ENCODE data around the gene FCN2.

Gene FCN2

GRCh38 chr9:134880484-134881312 lies at the start of gene FCN2:
Gene FCN2, plus strand, starts transcription at chr9:134880810. Its CDS starts 12 bp downstream, at chr9:134880822.
- DNase-seq (ENCODE audit: low read depth in 1 of 2, low spot score in 1 of 2): no peak

GRCh38 chr9:134830926-134831720 lies 49.5 kb upstream of the FCN2 start:
- no peak for DNase-seq (ENCODE audit: low read depth in 1 of 2, low spot score in 1 of 2)

GRCh38 chr9:134832471-134832870 lies 48.1 kb upstream of the FCN2 start:
- no peak for DNase-seq (ENCODE audit: low read depth in 1 of 2, low spot score in 1 of 2)

- no peak for DNase-seq (ENCODE audit: low read depth in 1 of 2, low spot score in 1 of 2)
Measured at GRCh38 chr9:134833294-134833880, 47.2 kb upstream of the FCN2 start.

GRCh38 chr9:134834217-134834956 lies 46.2 kb upstream of the FCN2 start:
- no peak for DNase-seq (ENCODE audit: low read depth in 1 of 2, low spot score in 1 of 2)

- no peak for DNase-seq (ENCODE audit: low read depth in 1 of 2, low spot score in 1 of 2)
Measured at GRCh38 chr9:134834957-134835419, 45.6 kb upstream of the FCN2 start.

- DNase-seq (ENCODE audit: low read depth in 1 of 2, low spot score in 1 of 2): no peak
Measured at GRCh38 chr9:134835448-134835847, 45.2 kb upstream of the FCN2 start.

- no peak for DNase-seq (ENCODE audit: low read depth in 1 of 2, low spot score in 1 of 2)
Measured at GRCh38 chr9:134835987-134836386, 44.6 kb upstream of the FCN2 start.

GRCh38 chr9:134836406-134836970 lies 44.1 kb upstream of the FCN2 start:
- DNase-seq (ENCODE audit: low read depth in 1 of 2, low spot score in 1 of 2): no peak

- no peak for DNase-seq (ENCODE audit: low read depth in 1 of 2, low spot score in 1 of 2)
Measured at GRCh38 chr9:134837529-134837928, 43.1 kb upstream of the FCN2 start.

- DNase-seq (ENCODE audit: low read depth in 1 of 2, low spot score in 1 of 2): no peak
Measured at GRCh38 chr9:134838651-134839454, 41.8 kb upstream of the FCN2 start.

GRCh38 chr9:134839455-134840125 lies 41.0 kb upstream of the FCN2 start:
- DNase-seq (ENCODE audit: low read depth in 1 of 2, low spot score in 1 of 2): no peak

GRCh38 chr9:134840511-134840910 lies 40.1 kb upstream of the FCN2 start:
- no peak for DNase-seq (ENCODE audit: low read depth in 1 of 2, low spot score in 1 of 2)

GRCh38 chr9:134841180-134841904 lies 39.3 kb upstream of the FCN2 start:
- DNase-seq (ENCODE audit: low read depth in 1 of 2, low spot score in 1 of 2): no peak

GRCh38 chr9:134842321-134842720 lies 38.3 kb upstream of the FCN2 start:
- no peak for DNase-seq (ENCODE audit: low read depth in 1 of 2, low spot score in 1 of 2)

GRCh38 chr9:134843740-134844139 lies 36.9 kb upstream of the FCN2 start:
- DNase-seq (ENCODE audit: low read depth in 1 of 2, low spot score in 1 of 2): no peak

- DNase-seq (ENCODE audit: low read depth in 1 of 2, low spot score in 1 of 2): no peak
Measured at GRCh38 chr9:134844821-134845220, 35.8 kb upstream of the FCN2 start.

GRCh38 chr9:134846187-134846586 lies 34.4 kb upstream of the FCN2 start:
- no peak for DNase-seq (ENCODE audit: low read depth in 1 of 2, low spot score in 1 of 2)

GRCh38 chr9:134846699-134847098 lies 33.9 kb upstream of the FCN2 start:
- no peak for DNase-seq (ENCODE audit: low read depth in 1 of 2, low spot score in 1 of 2)

Measured in activated T-helper 1 cell treated with anti-CD3 and anti-CD28 coated beads, Interleukin-2, amount 50 U/mL, for 16 hours (primary cell).